Testis (tissue), 2 donors: ENCODE data around the gene IBTK.

Source experiments
- CTCF ChIP-seq, 3 experiments: fragments of 450-650 bp in 2 of 3; fragments of 200-600 bp in 1 of 3; sonication (generic) in 1 of 3; IDR thresholded peaks; one replicate each; pipeline ENCODE4 v1.5.1; 2016 to 2019; ENCODE audit warnings: antibody characterized with exemption in 3 of 3, mild to moderate bottlenecking in 2 of 3, moderate library complexity in 1 of 3
- POLR2A ChIP-seq: fragments of 450-650 bp; IDR thresholded peaks from one replicate; pipeline ENCODE4 v1.6.1; 2017; ENCODE audit warnings: antibody characterized with exemption, mild to moderate bottlenecking, moderate library complexity

GRCh38 chr6:82142524-82142923 lies 105.0 kb downstream of the IBTK start:
- TF ChIP-seq CTCF (IDR thresholded peaks at IDR 0.05) = no peak
- TF ChIP-seq POLR2A = no peak
